ENCODE results near the gene PEX26.
A peak's percentile ranks its signal among the peaks of the same experiment; 100 is the strongest.
"Not testable (repeated sequence)": the region's sequence is repeated elsewhere in the genome, so short reads cannot be mapped to it uniquely, and the experiment has no call there.

The PEX26 gene

DNA sequence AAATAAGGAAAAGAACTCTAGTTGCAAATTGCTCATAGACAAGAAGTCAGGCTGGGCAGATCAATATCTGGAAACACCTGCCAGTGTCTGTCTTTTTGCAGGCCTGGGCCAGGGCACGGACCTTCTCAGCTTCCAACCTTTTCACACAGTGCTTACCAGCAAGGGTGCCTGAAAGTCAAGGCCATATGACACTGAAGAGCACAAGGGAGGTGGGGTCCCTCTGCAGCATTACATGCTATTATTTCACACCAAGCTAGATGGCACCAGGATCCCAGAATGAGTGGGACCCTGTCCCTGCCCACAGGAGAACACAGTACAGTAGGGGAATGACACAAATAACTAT lies 5.9 kb upstream of the PEX26 start:
- DNase-seq, result no peak

DNA sequence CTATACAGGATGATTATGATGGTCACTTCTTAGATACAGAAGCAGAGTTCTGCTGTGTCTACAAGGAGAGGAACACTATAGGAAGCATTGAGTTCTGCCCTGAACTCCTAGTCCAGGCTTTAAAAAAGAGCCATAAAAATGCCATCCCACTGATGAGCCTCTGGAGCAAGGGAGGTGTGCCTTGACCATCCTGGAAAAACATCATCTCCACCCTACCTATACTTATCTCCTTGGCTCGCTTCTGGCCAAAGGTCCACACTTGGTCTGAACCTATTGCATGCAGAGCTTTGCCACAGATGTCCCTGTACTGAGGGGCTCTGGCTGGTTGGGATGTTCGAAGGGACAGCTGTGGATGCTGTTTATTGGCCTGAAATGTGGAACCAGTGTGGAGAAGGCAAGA lies 4.3 kb upstream of the PEX26 start:
- no peak for DNase-seq

GRCh38 chr22:18073927-18074326 lies 3.9 kb upstream of the PEX26 start:
- DNase-seq, result not testable (repeated sequence)

GRCh38 chr22:18075101-18075719 lies 2.6 kb upstream of the PEX26 start:
- no peak for DNase-seq

DNA sequence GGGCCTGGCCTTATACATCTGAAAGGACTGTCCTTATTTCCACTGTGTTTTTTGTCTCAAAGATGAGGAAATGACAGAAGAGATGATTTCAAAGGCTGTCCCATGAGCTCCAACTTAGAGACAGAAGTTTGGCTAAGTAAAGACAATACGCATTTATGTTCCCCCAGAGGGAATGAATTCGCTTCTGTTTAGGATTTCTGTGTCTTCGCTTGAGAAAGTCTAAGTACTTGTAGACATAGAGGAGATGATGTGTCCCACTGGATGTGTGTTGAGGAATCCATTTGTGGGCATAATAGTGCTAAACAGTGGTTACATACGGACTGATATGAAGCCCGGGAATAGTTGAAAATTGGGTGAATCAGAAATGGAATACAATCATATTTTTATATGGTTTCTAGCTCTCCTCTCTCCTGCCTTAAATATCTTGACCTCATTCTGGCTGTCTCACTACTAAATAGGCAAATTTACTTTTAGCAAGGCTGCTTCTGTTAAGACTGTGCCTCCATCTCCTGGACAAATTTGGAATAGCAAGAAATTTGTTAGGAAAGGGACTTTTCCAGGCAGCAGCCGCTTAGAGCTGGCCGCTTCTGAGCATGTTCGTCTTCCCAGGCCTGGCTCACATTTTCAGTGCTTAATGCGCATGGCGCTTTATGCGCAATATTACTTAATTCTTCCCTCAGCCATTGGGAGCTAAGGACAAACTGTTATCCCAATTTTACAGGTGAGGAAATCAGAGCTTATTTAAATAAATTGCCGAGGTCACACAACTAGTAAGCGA lies 1.9 kb upstream of the PEX26 start:
- DNase-seq, result peak; percentile 84

GRCh38 chr22:18077087-18077638 lies 627 bp upstream of the PEX26 start:
- no peak for DNase-seq

GRCh38 chr22:18078329-18079041 lies 695 bp downstream of the PEX26 start:
- peak; percentile 30 for DNase-seq

GRCh38 chr22:18079706-18080233 lies 2.0 kb downstream of the PEX26 start:
- DNase-seq, result no peak

GRCh38 chr22:18081416-18081815 lies 3.6 kb downstream of the PEX26 start:
- DNase-seq, result no peak

GRCh38 chr22:18082467-18082866 lies 4.7 kb downstream of the PEX26 start:
- no peak for DNase-seq

GRCh38 chr22:18083406-18083805 lies 5.6 kb downstream of the PEX26 start:
- no peak for DNase-seq

DNA sequence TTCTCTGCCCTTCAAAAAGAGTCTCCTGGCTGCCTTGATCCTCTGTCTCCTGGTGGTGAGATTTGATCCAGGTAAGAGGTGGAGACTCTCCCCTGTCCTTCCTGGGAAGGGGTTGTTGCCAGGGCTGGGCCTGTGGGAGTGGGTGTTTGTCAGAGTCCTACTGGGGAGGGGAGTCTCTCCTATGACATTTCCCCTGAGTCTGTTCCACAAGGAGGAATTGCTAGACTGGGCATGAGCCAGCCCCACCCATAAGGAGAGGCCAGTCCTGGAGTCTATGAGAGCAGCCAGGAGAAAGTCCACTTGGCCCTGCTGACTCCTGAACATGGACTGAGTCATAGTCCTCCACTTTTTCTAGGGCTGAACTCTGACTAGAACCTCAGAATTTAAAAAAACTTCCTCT lies 7.4 kb downstream of the PEX26 start:
- DNase-seq, result no peak

- no peak for DNase-seq
These were observed 9.6 kb downstream of the PEX26 start for GRCh38 chr22:18087350-18087855.

DNA sequence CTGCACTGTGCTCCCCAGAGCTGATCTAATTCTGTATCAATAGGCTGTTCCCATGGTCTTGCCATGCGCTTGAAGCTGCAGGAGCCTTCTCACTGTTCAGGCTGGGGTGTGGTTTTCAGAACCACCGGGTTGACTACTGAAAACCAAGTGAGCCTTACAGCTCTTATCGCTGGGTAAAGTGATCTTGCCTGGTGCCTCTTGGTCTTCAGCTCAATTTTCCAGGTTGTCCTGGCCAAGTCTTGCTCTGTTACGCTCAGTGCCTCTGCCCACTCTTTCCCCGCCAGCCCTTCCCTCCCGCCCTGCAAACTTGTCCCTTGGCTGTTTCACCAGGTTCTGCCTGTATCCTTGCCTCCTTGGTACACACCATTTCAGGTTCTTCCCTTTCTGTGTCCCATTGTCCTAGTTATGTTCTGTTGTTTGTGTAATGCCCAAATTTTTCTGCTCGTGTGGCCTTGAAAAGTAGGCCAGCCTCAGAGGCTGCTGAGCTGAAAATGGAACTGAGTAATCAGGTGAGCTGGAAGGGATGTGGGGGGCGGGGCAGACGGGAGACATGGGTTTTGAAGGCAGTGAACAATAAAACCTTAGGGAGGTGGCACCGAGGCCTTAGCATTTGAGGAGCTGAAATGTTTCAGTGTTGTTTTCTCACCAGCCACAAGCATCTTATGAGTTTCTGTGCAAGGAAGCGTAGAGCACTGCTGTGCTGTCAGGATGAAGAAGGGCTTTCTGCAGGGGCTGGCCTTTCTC lies 11.2 kb downstream of the PEX26 start:
- DNase-seq, result no peak

DNA sequence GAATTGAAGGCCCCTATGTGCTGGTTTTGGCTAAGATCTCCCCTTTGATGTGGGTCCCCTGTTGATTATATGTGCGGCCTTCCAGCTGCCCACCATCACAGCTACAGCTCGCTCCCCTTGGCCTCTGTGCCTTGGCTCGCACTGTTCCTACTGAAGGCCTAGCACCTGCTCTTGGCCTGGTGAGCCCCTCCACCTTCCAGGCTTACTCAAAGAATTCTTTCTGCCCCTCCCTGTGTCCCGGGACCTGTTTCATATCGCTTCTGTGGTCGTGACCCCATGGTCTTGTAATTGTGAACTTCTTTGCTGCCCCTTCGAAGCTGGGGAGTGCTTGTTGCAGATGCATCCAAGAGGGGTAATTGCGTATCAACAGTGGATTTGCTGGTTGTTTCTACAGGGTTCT lies 12.5 kb downstream of the PEX26 start:
- DNase-seq, result no peak

GRCh38 chr22:18091478-18091877 lies 13.7 kb downstream of the PEX26 start:
- DNase-seq, result no peak

DNA sequence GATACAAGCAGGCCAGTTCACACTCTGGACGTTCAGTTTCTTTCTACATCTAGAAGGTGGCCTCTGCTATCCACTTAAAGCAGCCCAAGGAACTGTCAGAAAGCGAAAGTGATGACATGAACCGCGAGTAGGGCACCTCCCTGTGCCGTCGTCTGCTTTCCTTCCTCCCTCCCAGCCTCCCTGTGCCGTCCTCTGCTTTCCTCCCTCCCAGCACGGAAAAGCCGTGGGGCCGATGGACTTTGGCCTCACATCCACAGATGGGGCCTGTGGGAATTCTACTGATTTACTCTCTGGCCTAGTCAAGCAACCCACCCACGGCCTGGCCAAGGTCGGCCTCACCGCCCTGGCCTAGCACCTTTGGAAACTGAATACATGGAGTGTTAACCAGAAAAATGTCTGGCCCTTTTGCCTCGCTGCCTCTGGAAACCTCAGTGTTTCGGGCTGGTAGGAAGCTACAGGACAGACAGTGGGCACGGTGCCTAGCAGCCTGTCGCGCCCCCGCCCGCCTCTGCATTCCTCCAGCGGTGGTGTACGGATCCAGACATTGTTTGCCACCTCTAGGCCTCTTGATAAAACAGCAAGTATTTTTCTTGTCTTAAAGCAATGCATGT lies 14.2 kb downstream of the PEX26 start:
- DNase-seq, result no peak

GRCh38 chr22:18093661-18094060 lies 15.9 kb downstream of the PEX26 start:
- DNase-seq, result no peak

DNA sequence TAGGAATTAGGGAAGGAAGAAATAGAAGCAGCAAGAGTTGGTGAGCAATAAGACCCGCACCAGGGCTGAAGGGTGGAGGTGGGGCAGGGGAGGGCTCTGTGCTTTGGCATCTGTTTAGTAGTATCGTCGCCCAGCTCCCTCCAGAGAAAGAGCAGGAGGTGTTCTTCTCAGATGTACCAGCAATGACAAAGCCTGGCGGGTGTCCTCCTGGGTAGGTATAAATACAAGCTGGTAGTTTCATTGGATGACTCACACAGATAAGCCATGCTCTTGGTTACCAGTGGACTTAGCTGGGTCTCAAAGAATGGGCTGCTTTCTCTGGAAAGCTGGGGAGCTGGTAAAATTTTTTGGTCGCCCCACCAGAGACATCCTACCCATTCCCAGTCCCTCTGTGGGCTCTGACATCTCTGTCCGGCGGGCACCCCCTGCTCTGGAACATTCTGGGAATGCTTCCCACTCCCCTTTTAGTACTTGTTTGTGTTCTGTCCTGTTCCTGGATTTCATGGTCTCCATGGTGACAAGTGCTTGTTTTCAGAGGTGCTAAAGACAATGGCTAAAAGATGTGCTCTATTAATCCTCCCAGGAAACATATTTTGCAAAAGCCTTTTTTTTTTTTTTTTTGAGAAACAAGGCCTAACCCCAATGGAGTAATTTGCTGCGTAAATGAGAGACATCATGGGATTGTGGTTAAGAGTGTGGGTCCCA lies 17.5 kb downstream of the PEX26 start:
- no peak for DNase-seq

GRCh38 chr22:18096823-18097222 lies 19.0 kb downstream of the PEX26 start:
- no peak for DNase-seq

DNA sequence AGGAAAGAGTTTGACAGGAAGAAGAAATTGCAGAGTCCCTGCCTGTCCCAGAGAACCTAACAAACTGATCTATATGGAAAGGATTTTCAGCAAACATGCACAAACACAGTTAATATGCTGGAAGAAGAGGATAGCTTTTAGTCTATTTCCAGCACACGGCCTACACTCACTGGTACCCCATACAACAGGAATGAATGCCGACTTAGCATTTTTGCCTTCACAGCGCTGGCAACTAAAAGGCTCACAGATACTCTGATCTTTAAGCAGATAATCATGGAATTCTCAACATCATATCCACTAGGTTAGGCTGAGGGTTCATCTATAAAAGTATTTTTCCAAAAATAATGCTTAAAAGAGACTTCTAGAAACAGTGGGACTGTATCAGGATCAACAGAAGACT lies 23.0 kb downstream of the PEX26 start:
- no peak for DNase-seq

DNA sequence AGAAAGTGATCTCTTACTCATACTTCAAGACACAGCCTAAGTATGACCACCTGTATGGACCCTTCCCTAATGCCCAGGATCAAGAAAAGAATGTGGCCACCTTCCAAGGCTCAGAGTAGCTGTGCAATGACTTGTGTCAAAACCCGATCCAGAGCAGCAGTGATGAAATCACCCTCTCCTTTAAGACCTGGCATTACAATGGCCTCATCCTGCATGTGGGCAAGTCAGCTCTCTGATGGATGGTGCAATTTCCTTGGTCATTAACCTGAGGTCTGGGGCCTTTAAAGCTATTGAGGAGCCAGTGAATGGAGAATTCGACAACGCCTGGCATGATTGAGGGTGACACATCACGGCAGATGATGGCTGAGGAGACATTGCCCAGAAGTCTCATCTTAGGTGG lies 23.7 kb downstream of the PEX26 start:
- no peak for DNase-seq

Data from NCI-H82 (cell line).